Caco-2 (cell line): ENCODE data around the gene DNASE2B. TPM values are rescaled to one million over a fixed set of nuclear protein-coding genes. Genes with fewer than 3 reads are reported as not detected.

Source experiments
- BruUV-seq: library from RNA; stranded (reverse); fragments of 400-500 nt; replicated peaks from 2 replicates; lab custom pipeline; 2021; lab: Mats Ljungman, UMichigan
- CTCF ChIA-PET: fragments of 300-600 bp; sonication (Branson Sonifier 250); formaldehyde crosslinking; loops from one replicate; lab custom pipeline; 2022; ENCODE audit warnings: antibody characterized with exemption; lab: Charles Lee
- POLR2A ChIA-PET: fragments of 300-600 bp; sonication (Branson Sonifier 250); formaldehyde crosslinking; loops from one replicate; lab custom pipeline; 2022; ENCODE audit warnings: antibody characterized with exemption; lab: Charles Lee
- DNase-seq, 2 experiments: peaks; one replicate each; pipeline versions ENCODE4 v3.0.0 to v3.0.0-alpha.2; 2020 to 2022
- H3K27me3 ChIP-seq: replicated peaks from 2 replicates; pipeline ENCODE4 v1.6.0; 2011; ENCODE audit warnings: low read length; ENCODE audit not compliant: control insufficient read depth, insufficient read depth
- H3K36me3 ChIP-seq: 2 replicates; pipeline ENCODE4 v1.5.1; 2011; ENCODE audit warnings: low read length; ENCODE audit not compliant: control insufficient read depth, insufficient read depth
- H3K4me1 ChIP-seq: fragments of 250-450 bp; sonication (Bioruptor Pico); 2 replicates; pipeline ENCODE4 v1.5.1; 2020; ENCODE audit warnings: mild to moderate bottlenecking
- H3K4me3 ChIP-seq: 2 replicates; pipeline ENCODE4 v1.5.1; 2011; ENCODE audit warnings: low read depth, mild to moderate bottlenecking, control low read depth, low read length
- H3K9me3 ChIP-seq: fragments of 250-450 bp; sonication (Bioruptor Pico); 2 replicates; pipeline ENCODE4 v1.5.1; 2020; ENCODE audit warnings: mild to moderate bottlenecking, moderate library complexity
- H3K27ac Mint-ChIP-seq: one replicate; pipeline ENCODE4 v1.8.0; 2022; ENCODE audit warnings: mixed read lengths; ENCODE audit not compliant: unreplicated experiment
- H3K27me3 Mint-ChIP-seq: one replicate; pipeline ENCODE4 v1.8.0; 2022; ENCODE audit warnings: mixed read lengths; ENCODE audit not compliant: insufficient read depth, unreplicated experiment
- H3K36me3 Mint-ChIP-seq: one replicate; pipeline ENCODE4 v1.8.0; 2022; ENCODE audit warnings: mild to moderate bottlenecking, mixed read lengths; ENCODE audit not compliant: insufficient read depth, unreplicated experiment
- H3K4me1 Mint-ChIP-seq: one replicate; pipeline ENCODE4 v1.8.0; 2022; ENCODE audit warnings: low read depth, mixed read lengths; ENCODE audit not compliant: unreplicated experiment
- H3K4me3 Mint-ChIP-seq: one replicate; pipeline ENCODE4 v1.8.0; 2022; ENCODE audit warnings: mild to moderate bottlenecking, moderate library complexity, mixed read lengths; ENCODE audit not compliant: unreplicated experiment
- H3K9me3 Mint-ChIP-seq: one replicate; pipeline ENCODE4 v1.8.0; 2022; ENCODE audit warnings: mixed read lengths; ENCODE audit not compliant: unreplicated experiment
- CTCF ChIP-seq, 2 experiments: fragments of 200-600 bp in 1 of 2; IDR thresholded peaks; 1 replicate in 1 of 2; 2 replicates in 1 of 2; pipeline versions ENCODE4 v1.5.1 to v1.8.0; 2011 to 2022; ENCODE audit warnings: antibody characterized with exemption in 1 of 2, control low read depth in 1 of 2, inconsistent platforms in 1 of 2, low read depth in 1 of 2, low read length in 1 of 2, mild to moderate bottlenecking in 1 of 2, moderate library complexity in 1 of 2; ENCODE audit not compliant: insufficient read depth in 1 of 2, severe bottlenecking in 1 of 2, unreplicated experiment in 1 of 2
- intact Hi-C: fragments of 100-400 bp; cut with micrococcal nuclease; formaldehyde crosslinking; loops from one replicate; pipeline ENCODE4 v1.10.0; 2022; ENCODE audit not compliant: unreplicated experiment
- total RNA-seq: library from RNA; stranded (reverse); gene quantifications from 2 replicates; pipeline ENCODE4 v1.2.3, GENCODE V29; 2022

DNASE2B gene
- total RNA-seq, 1 experiment from 2014 or later, result not detected

GRCh38 chr1:84412316-84412942, 14.1 kb downstream of the DNASE2B start:
- no peak overlapping the region for H3K27ac Mint-ChIP-seq
- H3K4me1 Mint-ChIP-seq, result no peaks in the 10 kb centered on the region
- no TSS peak for BruUV-seq
- no peaks in the 10 kb centered on the region for H3K36me3 Mint-ChIP-seq
- no peaks in the 10 kb centered on the region for H3K27me3 ChIP-seq
- POLR2A ChIA-PET, result no interaction called here
- no peaks in the 10 kb centered on the region for H3K36me3 ChIP-seq
- CTCF ChIA-PET, result no interaction called here
- intact Hi-C loops, result no loop called here
- no peak overlapping the region for H3K4me3 Mint-ChIP-seq
- no peak for DNase-seq
- H3K9me3 Mint-ChIP-seq, result no peaks in the 10 kb centered on the region
- H3K27me3 Mint-ChIP-seq, result no peaks in the 10 kb centered on the region
- no peak for TF ChIP-seq CTCF (IDR thresholded peaks at IDR 0.05; ENCODE audit: insufficient read depth in 1 of 2, low read depth in 1 of 2, low read length in 1 of 2, severe bottlenecking in 1 of 2, unreplicated experiment in 1 of 2)
- no peak overlapping the region for H3K4me3 ChIP-seq
- H3K4me1 ChIP-seq, result no peaks in the 10 kb centered on the region
- no peaks in the 10 kb centered on the region for H3K9me3 ChIP-seq

GRCh38 chr1:84415396-84415795, 17.1 kb downstream of the DNASE2B start:
- Histone ChIP-seq H3K27me3 (no peaks in the 10 kb centered on the region), H3K36me3 (no peaks in the 10 kb centered on the region), H3K4me1 (no peaks in the 10 kb centered on the region), H3K4me3 (no peak overlapping the region), H3K9me3 (no peaks in the 10 kb centered on the region)
- Mint-ChIP-seq H3K9me3 (no peaks in the 10 kb centered on the region), H3K27me3 (no peaks in the 10 kb centered on the region), H3K27ac (no peak overlapping the region), H3K36me3 (no peaks in the 10 kb centered on the region), H3K4me3 (no peak overlapping the region), H3K4me1 (no peaks in the 10 kb centered on the region)
- ChIA-PET POLR2A (no interaction called here), CTCF (no interaction called here)
- no peak for TF ChIP-seq CTCF (IDR thresholded peaks at IDR 0.05; ENCODE audit: insufficient read depth in 1 of 2, low read depth in 1 of 2, low read length in 1 of 2, severe bottlenecking in 1 of 2, unreplicated experiment in 1 of 2)
- intact Hi-C loops, result no loop called here
- no TSS peak for BruUV-seq
- DNase-seq, result no peak

- no TSS peak for BruUV-seq
- Mint-ChIP-seq H3K9me3 (no peaks in the 10 kb centered on the region), H3K4me3 (no peak overlapping the region), H3K36me3 (no peaks in the 10 kb centered on the region), H3K4me1 (no peaks in the 10 kb centered on the region), H3K27me3 (no peaks in the 10 kb centered on the region), H3K27ac (no peak overlapping the region)
- intact Hi-C loops, result no loop called here
- no peaks in the 10 kb centered on the region for H3K27me3 ChIP-seq
- no peak for DNase-seq
- H3K4me3 ChIP-seq, result no peak overlapping the region
- TF ChIP-seq CTCF (IDR thresholded peaks at IDR 0.05; ENCODE audit: insufficient read depth in 1 of 2, low read depth in 1 of 2, low read length in 1 of 2, severe bottlenecking in 1 of 2, unreplicated experiment in 1 of 2), result no peak
- no peaks in the 10 kb centered on the region for H3K36me3 ChIP-seq
- no peaks in the 10 kb centered on the region for H3K9me3 ChIP-seq
- CTCF ChIA-PET, result no interaction called here
- H3K4me1 ChIP-seq, result no peaks in the 10 kb centered on the region
- POLR2A ChIA-PET, result no interaction called here
Measured at GRCh38 chr1:84422909-84423308, 24.6 kb downstream of the DNASE2B start.
